GM19324 (cell line): ENCODE measurements around the gene NTRK3.
"Not testable (repeated sequence)": the region's sequence is repeated elsewhere in the genome, so short reads cannot be mapped to it uniquely, and the experiment has no call there.

ENCODE experiments used
- ATAC-seq: cut with Tn5 transposase; IDR thresholded peaks from one replicate; pipeline ENCODE4 v1.9.1; 2021; ENCODE audit warnings: mild to moderate bottlenecking, moderate library complexity; ENCODE audit not compliant: unreplicated experiment, low FRiP score

The NTRK3 gene

DNA sequence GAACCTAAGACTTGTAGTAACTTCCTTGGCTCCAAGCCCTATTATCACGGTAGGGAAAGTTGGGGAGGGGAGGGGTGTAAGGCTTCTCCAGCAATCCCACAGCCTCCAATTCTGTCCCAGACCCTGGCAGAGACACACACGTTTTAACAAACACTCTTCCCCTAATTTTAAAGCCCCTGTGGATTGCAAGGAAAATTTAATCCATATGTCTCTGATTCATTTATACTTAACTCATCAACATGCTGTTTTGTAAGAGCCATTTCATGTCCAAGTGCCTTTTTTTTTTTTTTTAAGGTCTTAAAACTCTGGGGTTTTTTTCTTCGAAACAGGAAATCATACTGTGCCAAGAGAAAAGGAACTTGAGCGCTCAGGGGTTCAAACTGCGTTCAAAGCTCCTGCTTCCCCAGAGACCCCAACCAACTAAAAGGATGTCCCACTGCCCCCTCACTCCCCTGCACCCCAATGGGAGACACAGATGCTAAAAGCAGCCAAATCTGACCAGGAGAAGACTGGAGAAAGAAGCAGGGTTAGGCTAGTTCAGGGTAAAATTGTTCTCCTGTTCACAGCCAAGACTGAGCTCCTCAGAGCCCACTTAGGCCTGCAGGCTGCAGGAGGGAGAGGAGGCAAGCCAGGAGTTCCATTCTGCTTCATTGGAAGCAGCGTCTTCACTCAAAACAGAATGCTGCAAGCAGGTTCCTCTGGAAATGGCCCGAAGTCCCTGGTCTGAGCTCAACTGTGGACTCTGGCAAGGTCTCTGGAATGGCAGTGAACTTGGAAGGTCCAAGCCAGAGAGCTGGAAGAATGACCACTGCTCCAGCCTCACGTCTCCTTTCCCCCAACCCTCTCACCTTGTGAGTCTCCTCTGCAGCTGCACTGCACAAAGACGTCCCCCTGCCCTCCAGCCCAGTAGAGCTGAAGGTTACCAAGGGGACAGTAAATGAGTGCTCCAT, 172.5 kb downstream of the NTRK3 start:
- ATAC-seq: no peak

DNA sequence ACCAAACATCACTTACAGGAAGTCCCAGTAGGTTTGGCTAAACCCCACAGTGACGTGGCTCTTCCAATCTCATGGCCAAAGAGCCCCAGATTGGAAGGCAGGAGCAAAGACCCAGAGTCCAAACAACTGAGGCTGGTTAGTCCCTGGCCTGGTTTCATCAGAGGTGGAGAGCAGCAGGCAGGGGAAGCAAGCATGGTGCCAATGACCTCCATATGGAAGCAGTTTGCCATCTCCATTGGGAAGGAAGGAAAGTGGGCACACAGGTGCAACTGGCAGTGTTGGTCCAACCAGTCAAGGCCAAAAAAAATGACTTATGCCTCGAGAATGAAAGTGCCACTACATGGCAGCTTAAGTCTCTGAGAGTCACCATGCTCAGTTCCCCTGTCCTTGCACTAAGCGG, 175.9 kb downstream of the NTRK3 start:
- no peak for ATAC-seq

DNA sequence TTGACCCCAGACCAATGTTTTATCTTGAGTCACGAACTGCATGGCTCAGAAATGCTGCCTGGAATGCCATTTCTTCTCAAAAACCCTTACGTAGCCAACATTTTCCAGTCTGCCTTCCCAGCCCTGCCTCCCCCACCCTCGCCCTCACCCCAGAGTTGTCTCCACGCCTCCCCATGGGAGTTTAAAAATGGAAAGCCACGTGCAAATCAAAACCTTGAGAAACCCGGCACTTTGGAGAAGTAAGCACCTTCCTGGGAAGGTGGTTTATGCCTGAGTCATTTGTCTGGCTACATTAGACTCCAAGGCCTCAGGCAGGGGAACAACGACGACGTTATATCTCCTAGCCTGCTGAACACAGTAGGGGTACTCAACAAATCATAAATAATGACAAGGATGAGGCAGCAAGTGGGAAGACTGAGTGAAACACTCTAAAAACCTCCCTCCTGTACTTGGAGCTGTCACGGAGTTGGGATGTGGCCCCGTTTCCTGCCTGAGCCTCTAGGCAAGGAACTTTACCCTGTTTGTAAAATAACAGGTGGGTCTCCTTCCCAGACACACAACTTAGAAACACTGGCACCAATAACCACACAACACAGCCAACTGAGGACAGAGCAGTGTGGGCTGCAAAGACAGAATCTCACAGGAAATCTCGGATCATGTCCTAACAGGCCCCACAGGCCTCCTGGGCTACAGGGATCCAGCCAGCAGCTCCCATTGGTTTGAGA, 179.1 kb downstream of the NTRK3 start:
- ATAC-seq: no peak

DNA sequence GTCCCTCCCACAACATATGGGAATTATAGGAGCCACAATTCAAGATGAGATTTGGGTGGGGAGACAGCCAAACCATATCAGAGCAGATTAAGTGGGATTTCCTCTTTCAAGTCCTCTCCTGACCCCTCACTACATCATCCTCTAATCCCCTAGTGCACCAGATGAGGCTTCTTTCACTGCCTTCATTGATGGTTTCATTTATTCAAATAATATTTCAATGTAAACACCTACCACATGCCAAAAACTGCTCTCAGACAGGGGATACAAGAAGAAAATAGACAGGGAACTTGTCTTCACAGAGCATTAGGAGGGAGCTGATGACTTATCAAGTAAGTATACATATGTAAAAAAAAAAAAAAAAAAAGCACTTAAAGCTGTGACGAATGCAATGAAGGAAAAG, 180.2 kb downstream of the NTRK3 start:
- ATAC-seq: no peak

DNA sequence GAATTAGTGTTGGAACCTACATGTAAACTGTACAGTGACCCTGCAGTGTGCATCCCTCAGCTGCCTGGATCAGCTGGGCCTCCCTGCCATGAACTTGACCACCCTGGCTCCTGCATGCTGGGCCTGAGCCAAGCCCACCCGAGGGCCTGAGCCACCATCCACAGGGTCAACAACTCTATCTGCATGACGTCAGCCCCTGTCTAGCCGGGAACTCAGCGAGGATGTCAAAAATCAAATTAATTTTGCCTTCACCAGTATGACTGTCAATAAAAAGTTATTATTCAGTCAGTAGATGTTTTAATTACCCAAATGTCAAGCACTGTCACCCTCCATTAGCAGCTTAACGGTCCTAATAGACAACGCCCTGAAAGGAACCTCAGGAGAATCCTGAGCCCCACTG, 181.4 kb downstream of the NTRK3 start:
- ATAC-seq: no peak

DNA sequence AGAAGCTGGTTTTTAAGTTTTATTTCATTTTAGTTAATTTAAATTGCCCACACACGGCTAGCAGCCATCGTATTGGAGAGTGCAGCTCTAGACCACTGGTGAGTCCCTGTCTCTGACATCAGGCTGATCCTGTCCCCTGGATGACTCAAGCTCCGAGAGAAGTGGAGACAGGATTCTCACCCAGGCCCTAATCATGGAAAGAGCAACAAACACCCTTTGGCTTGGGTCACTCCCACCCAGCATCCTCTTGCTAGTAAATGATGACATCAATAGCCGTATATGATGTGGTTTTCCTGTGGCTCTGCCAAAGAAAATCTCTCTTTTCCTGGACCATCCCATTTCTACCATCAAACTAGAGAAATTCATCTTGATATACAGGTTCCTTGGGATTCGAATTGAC, 182.2 kb downstream of the NTRK3 start:
- ATAC-seq: no peak

DNA sequence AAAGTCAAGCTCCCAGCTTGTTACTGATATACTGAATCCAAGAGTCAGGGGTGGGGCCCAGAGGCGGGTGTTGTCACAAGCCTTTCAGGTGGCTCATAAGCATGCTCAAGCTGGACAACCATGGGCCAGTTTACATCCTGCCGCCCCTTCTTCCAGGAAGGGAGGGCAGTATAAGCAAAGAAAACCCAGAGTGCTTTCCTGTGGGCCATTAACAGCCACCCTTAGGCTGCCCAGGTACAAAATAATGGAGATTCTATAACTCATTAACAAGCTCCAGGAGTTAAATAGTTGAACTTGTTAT, 183.2 kb downstream of the NTRK3 start:
- no peak for ATAC-seq

DNA sequence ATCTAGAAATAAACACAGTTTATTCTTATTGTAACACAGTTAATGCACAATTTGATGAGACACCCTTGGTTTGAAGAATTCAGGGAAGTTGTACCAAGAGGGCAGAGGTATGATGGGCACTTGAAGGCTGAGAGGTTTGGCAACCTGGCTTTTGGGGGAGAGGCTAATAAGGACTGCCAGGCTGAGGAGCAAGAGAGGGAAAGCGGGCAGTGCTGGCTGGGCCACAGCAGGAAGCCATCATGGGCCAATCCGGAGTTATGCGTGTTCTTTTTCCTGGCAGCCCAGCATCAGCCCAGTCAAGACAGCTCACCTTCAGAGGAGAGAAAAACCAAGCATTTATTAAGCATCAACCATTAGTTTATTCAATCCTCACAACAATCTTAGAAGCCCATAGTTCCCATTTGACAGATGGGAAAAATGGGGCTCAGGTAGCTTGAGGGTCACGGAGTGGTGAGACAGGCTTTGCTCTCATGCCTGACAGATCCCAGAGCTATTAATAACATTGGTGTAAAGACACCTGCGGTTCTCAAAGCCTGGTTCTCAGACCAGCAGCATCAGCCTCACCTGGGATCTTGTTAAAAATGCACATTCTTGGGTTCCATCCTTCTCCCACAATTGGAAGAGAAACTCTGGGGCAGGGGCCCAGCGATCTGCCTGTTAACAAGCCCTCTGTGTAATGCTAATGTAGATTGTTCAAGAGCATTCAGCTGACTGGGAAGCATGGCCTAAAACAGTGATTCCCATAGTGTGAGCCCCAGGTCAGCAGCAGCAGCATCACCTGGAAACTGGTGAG, 183.7 kb downstream of the NTRK3 start:
- no peak for ATAC-seq

DNA sequence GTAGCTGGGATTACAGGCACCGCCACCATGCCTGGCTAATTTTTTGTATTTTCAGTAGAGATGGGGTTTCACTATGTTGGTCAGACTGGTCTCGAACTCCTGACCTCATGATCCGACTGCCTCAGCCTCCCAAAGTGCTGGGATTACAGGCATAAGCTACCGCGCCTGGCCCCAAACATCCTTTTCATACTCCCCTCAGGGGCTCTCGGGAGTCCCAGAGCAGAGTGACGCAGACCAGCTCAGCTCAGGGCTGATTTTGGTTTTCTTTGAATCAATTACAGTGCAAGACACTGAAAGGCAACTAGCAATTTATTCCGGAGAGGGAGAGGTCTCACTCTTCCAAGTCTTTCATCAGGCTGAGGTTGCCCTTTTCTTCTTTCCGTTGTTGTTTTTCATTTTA, 184.4 kb downstream of the NTRK3 start:
- not testable (repeated sequence) for ATAC-seq

DNA sequence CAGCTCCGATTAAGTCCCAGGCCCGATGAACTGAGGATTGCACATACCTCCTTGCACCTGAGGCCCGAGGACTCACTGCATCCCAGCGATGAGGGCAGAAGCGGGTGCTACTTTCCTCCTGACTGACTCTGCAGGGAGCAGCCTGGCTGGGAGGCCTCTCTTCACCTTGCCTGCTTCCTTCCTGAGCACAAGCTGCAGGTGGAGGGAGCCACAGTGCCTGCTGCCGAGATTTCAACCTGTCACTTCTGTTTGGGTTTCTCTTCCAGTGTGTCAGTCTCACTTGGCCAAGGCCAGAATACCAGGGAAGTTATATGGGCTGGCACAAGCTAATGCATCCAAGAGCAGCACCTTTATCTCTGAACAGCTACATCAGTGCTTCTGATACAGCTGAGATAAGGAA, 185.4 kb downstream of the NTRK3 start:
- no peak for ATAC-seq

DNA sequence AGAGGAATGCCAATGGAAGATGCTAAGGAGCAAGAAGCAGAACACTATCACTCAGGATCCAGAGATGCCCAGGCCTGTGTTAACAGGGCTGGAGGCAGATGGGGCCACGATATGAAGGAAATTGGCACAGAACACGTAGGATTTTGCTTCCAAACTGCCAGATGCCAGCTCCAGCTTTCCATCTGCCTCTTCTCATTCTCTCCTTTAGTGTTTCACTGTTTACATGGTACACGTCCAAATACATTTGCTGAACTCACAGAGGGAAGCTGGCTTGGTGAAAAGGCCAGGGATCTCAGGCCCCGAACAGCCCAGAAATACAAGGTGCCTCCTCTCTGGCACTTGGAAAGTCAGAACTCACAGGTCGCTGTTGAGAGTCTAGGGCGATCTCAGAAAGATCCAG, 187.0 kb downstream of the NTRK3 start:
- no peak for ATAC-seq

DNA sequence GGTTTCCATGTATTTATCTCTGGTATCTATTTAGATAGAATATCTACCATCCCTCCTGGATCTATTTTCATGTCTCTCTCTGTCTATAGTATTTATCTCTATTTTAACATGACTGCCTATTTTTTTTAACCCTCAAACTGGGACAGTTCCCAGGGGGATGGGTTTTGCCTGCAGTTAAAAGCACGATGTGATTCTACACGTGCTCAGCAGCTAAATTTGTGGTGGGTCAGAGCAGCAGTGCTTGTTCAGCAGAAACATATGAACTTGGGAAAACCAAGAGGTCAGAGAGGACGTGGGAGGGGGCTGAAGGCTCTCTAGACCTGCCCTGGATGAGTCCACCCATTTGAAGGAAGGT, 189.2 kb downstream of the NTRK3 start:
- ATAC-seq: no peak

DNA sequence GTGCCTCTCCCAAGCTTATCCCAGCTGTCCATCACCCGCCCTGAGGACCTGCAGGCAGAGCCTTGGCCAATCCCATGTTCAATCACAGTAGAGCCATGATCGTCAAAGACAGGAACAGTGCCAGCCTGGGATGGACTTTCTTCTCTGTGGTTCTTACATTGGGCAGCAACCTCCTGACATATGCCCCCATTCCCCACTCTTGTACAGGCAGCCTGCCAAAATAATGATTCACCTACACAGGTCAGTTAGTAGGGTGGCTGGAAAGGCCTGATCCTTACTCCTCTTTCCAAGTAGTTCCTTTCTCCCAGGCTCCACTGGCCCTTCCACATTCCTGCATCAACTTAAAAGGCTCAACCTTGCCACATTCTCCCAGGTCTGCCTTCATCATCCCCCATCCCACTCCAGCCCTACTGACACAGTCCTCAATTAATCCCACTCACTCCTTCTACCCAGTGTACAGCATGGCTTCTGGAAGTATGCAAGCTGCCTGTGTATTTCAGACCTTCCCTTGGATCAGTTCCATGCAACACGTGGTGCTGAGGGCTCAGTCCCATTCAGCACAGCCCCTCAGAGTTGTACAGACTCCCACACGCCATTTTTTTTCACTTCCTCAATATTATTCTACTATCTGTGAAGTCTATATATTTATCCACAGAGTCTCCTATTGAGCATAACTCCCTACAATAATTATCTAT, 189.8 kb downstream of the NTRK3 start:
- ATAC-seq: no peak

DNA sequence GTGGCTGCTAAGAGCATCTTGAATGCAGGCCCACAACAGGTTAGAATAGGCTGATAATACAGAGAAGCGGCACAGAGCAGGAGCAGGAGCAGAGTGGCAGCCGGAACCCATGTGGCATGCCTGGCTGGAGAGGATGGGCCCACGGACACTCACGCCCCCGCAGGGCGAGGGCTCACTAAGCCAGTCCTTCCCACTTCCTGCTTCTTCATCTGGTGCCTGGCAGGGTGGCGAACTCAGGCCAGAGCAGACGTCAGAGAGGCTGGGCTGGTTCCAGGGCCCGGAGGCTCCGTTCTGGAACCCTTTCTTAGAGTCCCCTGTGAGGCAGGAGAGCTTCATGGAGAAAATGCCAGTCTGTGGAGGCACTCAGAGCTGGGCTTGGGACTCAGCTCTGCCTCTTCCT, 195.1 kb downstream of the NTRK3 start:
- ATAC-seq: no peak

DNA sequence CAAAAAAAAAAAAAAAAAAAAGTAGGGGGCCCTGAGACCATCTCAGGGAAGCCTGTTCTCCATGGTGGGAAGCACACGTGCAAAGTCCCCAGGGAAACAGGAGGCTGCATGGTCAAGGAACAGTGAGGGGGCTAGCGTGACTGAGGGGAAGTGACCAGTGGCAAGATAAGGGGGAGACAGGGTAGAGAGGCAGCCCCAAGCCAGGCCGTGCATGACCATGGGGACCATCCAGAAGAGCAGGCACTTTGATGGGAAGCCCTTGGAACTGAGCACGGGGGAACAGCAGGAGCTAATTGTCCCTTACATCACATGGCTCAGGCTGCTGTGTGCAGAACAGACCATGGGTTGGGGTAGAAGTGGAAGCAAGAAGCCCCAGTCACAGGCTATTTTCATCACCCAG, 196.2 kb downstream of the NTRK3 start:
- ATAC-seq: no peak

DNA sequence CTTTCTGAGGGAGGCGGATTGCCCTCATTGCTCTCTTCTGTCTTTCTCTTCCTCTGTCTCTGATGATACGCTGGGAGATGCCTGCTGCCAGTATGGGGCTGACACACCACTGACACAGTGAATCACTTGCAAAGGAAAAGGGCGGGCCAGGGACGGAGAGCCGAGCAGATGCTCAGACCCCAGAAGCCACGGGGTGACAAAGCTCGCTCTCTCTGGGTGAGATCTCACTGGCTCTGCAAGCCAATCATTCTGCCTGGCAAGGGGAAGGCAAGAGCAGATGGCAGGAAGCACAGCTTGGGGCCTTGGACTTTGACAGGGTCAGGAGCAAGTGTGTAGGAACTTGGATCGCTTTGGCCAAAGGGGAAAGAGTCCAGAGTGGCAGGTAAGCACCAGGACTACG, 198.7 kb downstream of the NTRK3 start:
- ATAC-seq: no peak

DNA sequence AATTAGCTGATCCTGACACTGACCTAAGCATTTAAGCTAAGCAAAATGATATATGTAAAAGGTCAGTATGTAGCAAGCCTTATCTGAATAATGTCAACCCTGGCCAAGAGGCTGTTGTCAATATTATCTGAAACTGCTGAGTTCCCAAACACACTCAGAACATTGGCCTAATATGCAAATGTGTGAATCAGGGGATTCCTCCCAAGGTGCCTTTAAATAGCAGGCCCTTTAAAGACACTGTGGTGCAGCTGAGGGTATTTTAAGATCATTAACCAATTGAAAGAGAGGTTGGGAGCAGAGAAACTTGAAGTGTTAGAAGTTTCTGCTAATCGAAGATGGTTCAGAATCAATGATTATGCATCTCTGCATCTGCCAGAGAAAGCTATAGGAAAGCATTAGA, 207.0 kb downstream of the NTRK3 start:
- ATAC-seq: no peak

DNA sequence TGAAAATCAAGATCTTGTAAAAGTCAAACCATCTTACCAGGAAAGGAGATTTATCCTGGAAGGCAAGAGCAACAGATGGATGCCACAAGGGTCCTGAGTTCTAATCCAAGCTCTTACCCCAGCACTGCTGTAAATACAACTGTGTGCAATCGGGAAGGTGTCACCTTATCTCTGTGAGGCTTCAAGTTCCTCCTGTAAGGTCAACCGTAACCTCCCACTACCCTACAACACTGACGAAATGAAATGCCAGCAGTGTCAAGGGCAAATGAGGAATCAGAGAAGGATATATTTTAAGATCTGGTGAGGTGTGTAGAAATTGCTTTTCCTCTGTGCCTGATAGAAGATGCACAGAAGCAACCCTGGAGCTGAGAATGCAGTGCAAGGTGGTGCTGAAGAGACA, 207.8 kb downstream of the NTRK3 start:
- ATAC-seq: no peak

DNA sequence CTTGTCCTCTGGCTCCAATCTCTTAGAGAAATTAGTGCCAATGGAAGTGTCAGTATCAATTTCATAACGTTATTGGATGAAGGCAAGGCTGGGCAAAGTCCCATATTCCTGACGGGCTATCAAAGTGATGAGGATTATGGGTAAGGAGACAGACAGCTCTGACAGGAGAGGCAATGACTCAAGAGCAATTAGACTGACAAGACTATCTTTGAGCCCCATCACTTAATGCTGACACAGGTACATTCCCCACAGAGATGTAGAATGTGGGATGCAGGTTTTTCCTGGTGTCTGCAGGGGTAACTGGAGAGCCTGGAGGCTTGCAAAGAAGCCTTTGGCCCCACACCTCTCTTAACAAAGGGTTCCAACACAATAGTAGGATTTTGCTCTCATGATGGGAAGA, 208.3 kb downstream of the NTRK3 start:
- no peak for ATAC-seq

DNA sequence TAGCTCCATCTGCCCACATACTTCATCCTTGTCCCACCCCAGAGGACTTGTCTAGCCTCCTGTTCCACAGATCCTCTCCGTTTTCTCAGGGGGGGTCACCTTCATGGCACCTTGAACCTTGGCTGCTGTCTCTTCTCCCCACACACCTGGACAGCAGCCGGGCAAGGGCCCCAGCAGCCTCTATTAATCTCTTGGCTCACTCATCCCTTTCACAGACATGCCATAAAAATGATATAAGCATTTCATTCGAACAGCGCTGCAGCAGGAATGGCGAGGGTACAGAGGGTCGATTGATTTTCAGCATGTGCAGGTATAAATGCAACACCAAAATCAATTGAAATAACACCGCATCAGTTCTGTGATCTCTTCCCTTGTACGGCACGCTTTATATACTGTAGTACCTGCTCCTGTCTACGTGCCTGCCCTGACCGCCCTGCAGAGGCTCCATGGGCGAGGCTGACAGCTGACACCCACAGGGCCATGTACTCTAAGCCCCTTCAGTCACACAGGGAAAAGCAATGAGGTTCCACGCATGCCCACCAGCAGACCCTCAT, 209.9 kb downstream of the NTRK3 start:
- no peak for ATAC-seq

DNA sequence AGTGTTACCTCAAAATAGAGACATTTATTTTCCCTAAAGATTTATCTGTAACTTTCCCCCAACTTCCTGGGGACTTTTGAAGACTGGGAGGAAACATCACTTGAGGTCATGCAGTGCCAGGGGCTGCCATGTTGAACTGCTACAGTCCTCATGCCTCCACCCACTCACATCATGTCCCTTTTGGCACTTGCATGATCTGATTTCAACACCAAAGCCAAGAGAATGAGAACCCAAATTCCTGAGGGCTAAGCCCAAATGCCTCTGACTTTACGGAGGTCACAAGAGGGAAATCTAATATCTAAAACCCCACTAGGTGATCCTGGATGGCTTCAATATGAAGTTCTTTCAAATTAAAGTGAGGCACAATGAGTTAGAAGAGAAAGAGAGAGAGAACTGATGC, 213.1 kb downstream of the NTRK3 start:
- no peak for ATAC-seq
